Testis (tissue), 3 donors: ENCODE results near the gene CKAP2L. TPM values are rescaled to one million over a fixed set of nuclear protein-coding genes. Genes with fewer than 3 reads are reported as not detected.

ENCODE experiments used
- DNase-seq: peaks from one replicate; pipeline ENCODE4 v3.0.0-alpha.2; 2019
- H3K27ac ChIP-seq, 2 donors: fragments of 200-600 bp; sonication (generic); one replicate each; pipeline ENCODE4 v1.5.1; 2019
- H3K27me3 ChIP-seq: fragments of 200-600 bp; sonication (generic); one replicate; pipeline ENCODE4 v1.5.1; 2019
- H3K36me3 ChIP-seq: fragments of 200-600 bp; sonication (generic); one replicate; pipeline ENCODE4 v1.5.1; 2017; ENCODE audit warnings: low read depth; ENCODE audit errors: missing control alignments
- H3K4me1 ChIP-seq: fragments of 200-600 bp; sonication (generic); one replicate; pipeline ENCODE4 v1.5.1; 2019
- H3K4me3 ChIP-seq, 2 donors: fragments of 200-600 bp; sonication (generic); one replicate each; pipeline ENCODE4 v1.5.1; 2017 to 2019
- H3K9me3 ChIP-seq: fragments of 200-600 bp; sonication (generic); one replicate; pipeline ENCODE4 v1.5.1; 2017
- CTCF ChIP-seq, 3 experiments: fragments of 450-650 bp in 2 of 3; fragments of 200-600 bp in 1 of 3; sonication (generic) in 1 of 3; IDR thresholded peaks; one replicate each; pipeline ENCODE4 v1.5.1; 2016 to 2019; ENCODE audit warnings: antibody characterized with exemption in 3 of 3, mild to moderate bottlenecking in 2 of 3, moderate library complexity in 1 of 3
- POLR2A ChIP-seq: fragments of 450-650 bp; IDR thresholded peaks from one replicate; pipeline ENCODE4 v1.6.1; 2017; ENCODE audit warnings: antibody characterized with exemption, mild to moderate bottlenecking, moderate library complexity
- WGBS, 2 donors: methylation state at CpG; one replicate each; pipeline ENCODE4 v1.1.5; 2018; 5-methylcytosine and 5-hydroxymethylcytosine counted together
- intact Hi-C: fragments of 100-400 bp; cut with DNase I; formaldehyde crosslinking; loops from one replicate; pipeline ENCODE4 v1.15.1; 2023; ENCODE audit warnings: low total_unique reads
- polyA plus RNA-seq: library from polyadenylated mRNA; stranded (reverse); fragments of 350-450 nt; fragmentation: Illumina TruSeq; extraction: RNeasy Lipid Tissue Mini Kit (QIAGEN cat#74804); gene quantifications from one replicate; pipeline ENCODE4 v1.2.3, GENCODE V29; 2014; ENCODE audit warnings: low read depth, low replicate concordance; ENCODE audit not compliant: insufficient read depth
- total RNA-seq, 2 donors: library from RNA; depleted of rRNA; stranded (reverse); fragments of >200 nt; gene quantifications; one replicate each; pipeline ENCODE4 v1.2.3, GENCODE V29; 2016

The CKAP2L gene
- total and polyA plus RNA-seq, 3 donors from 2014 or later = 7.1 to 11.0 (median 9.5) TPM

- Histone ChIP-seq H3K4me1 (no peaks in the 10 kb centered on the region), H3K27ac (no peak overlapping the region), H3K4me3 (no peak overlapping the region), H3K27me3 (no peaks in the 10 kb centered on the region), H3K9me3 (no peaks in the 10 kb centered on the region), H3K36me3 (no peaks in the 10 kb centered on the region)
- TF ChIP-seq CTCF (IDR thresholded peaks at IDR 0.05) (no peak), POLR2A (no peak)
- 86 to 91% methylated on average over 4 of the region's 4 CpGs for WGBS, 2 donors
- intact Hi-C loops = no loop called here
- no peak for DNase-seq
Observed at GRCh38 chr2:112787729-112788393, 23.5 kb upstream of the CKAP2L start.

- Histone ChIP-seq H3K4me3 (no peak overlapping the region), H3K36me3 (no peaks in the 10 kb centered on the region), H3K27me3 (no peaks in the 10 kb centered on the region), H3K27ac (no peak overlapping the region), H3K9me3 (no peaks in the 10 kb centered on the region), H3K4me1 (no peaks in the 10 kb centered on the region)
- DNase-seq = no peak
- 89 to 91% methylated on average over 3 of the region's 3 CpGs for WGBS, 2 donors
- no peak for TF ChIP-seq POLR2A
- no peak for TF ChIP-seq CTCF (IDR thresholded peaks at IDR 0.05)
- intact Hi-C loops = no loop called here
Observed at GRCh38 chr2:112787294-112787693, 22.9 kb upstream of the CKAP2L start.

- Histone ChIP-seq H3K27ac (peak within 1 kb of the TSS; percentile 36 to 63), H3K36me3 (no peaks in the 10 kb centered on the region), H3K27me3 (no peaks in the 10 kb centered on the region), H3K9me3 (no peaks in the 10 kb centered on the region), H3K4me3 (peak within 1 kb of the TSS; percentile 4 to 50), H3K4me1 (no peaks in the 10 kb centered on the region)
- TF ChIP-seq CTCF (IDR thresholded peaks at IDR 0.05) (no peak), POLR2A (no peak)
- peak; percentile 75 for DNase-seq
- 33 to 38% methylated on average over 13 of the region's 13 CpGs for WGBS, 2 donors
- intact Hi-C loops = no loop called here
Observed at GRCh38 chr2:112784199-112785189, 20.1 kb upstream of the CKAP2L start, which contains the start of gene IL1A. TSS of gene IL1A (minus strand) at chr2:112784493. CDS start at chr2:112783770, 723 bp downstream.

GRCh38 chr2:112783187-112783714, 18.8 kb upstream of the CKAP2L start:
- Histone ChIP-seq H3K9me3 (no peaks in the 10 kb centered on the region), H3K4me3 (peak overlapping the region in 1 of 2 donors; percentile 50), H3K27me3 (no peaks in the 10 kb centered on the region), H3K36me3 (no peaks in the 10 kb centered on the region), H3K27ac (peak overlapping the region; percentile 36 to 63), H3K4me1 (no peaks in the 10 kb centered on the region)
- intact Hi-C loops = no loop called here
- 85 to 92% methylated on average over 3 of the region's 3 CpGs for WGBS, 2 donors
- DNase-seq = no peak
- TF ChIP-seq CTCF (IDR thresholded peaks at IDR 0.05) (no peak), POLR2A (no peak)
